Mesenchymal stem cell (in vitro differentiated cells and primary cell): ENCODE data around the gene VGLL3.

Source experiments
- DNase-seq: peaks from one replicate; pipeline ENCODE4 v3.0.0-alpha.2; 2013
- H2AFZ ChIP-seq: one replicate; pipeline ENCODE4 v1.6.1; 2013; ENCODE audit warnings: low read depth, mild to moderate bottlenecking, control low read depth, inconsistent platforms, low read length, moderate library complexity
- H2AK5ac ChIP-seq: 2 replicates; pipeline ENCODE4 v1.6.1; 2013; ENCODE audit warnings: low read length, moderate library complexity, mild to moderate bottlenecking, inconsistent platforms; ENCODE audit not compliant: severe bottlenecking
- H2BK120ac ChIP-seq: one replicate; pipeline ENCODE4 v1.6.1; 2013; ENCODE audit warnings: low read depth, mild to moderate bottlenecking, inconsistent platforms, low read length, moderate library complexity
- H2BK12ac ChIP-seq, 2 experiments: one replicate each; pipeline ENCODE4 v1.6.1; 2013; ENCODE audit warnings: inconsistent platforms in 2 of 2, low read length in 2 of 2, mild to moderate bottlenecking in 2 of 2, moderate library complexity in 2 of 2, control low read depth in 1 of 2
- H2BK15ac ChIP-seq: one replicate; pipeline ENCODE4 v1.6.1; 2013; ENCODE audit warnings: mild to moderate bottlenecking, low read depth, inconsistent platforms; ENCODE audit not compliant: poor library complexity, severe bottlenecking
- H2BK5ac ChIP-seq: 2 replicates; pipeline ENCODE4 v1.6.1; 2013; ENCODE audit warnings: low read depth, mild to moderate bottlenecking, low read length, control low read depth, inconsistent platforms; ENCODE audit not compliant: poor library complexity, severe bottlenecking
- H3K14ac ChIP-seq, 2 experiments: one replicate each; pipeline ENCODE4 v1.6.1; 2013; ENCODE audit warnings: inconsistent platforms in 2 of 2, low read length in 2 of 2, control low read depth in 1 of 2, mild to moderate bottlenecking in 1 of 2, moderate library complexity in 1 of 2
- H3K18ac ChIP-seq, 2 experiments: one replicate each; pipeline ENCODE4 v1.6.1; 2013; ENCODE audit warnings: inconsistent platforms in 2 of 2, low read length in 2 of 2, control low read depth in 1 of 2, low read depth in 1 of 2, mild to moderate bottlenecking in 1 of 2
- H3K23ac ChIP-seq, 2 experiments: one replicate each; pipeline ENCODE4 v1.6.1; 2013; ENCODE audit warnings: inconsistent platforms in 2 of 2, low read length in 2 of 2, mild to moderate bottlenecking in 2 of 2, moderate library complexity in 2 of 2, control low read depth in 1 of 2
- H3K27ac ChIP-seq: 2 replicates; pipeline ENCODE4 v1.5.1; 2013; ENCODE audit warnings: mild to moderate bottlenecking, moderate library complexity, low read length, control low read depth, inconsistent platforms; ENCODE audit not compliant: poor library complexity, severe bottlenecking
- H3K27me3 ChIP-seq, 2 experiments: 2 replicates each; pipeline versions ENCODE4 v1.6.1 to v1.7.0; 2013; ENCODE audit warnings: low read length in 2 of 2, mild to moderate bottlenecking in 2 of 2, moderate library complexity in 2 of 2, control low read depth in 1 of 2, inconsistent platforms in 1 of 2; ENCODE audit not compliant: control insufficient read depth in 1 of 2, insufficient read depth in 1 of 2
- H3K36me3 ChIP-seq, 2 experiments: 2 replicates each; pipeline versions ENCODE4 v1.6.1 to v1.7.0; 2013; ENCODE audit warnings: low read length in 2 of 2, control low read depth in 1 of 2, inconsistent platforms in 1 of 2, low read depth in 1 of 2, mild to moderate bottlenecking in 1 of 2; ENCODE audit not compliant: insufficient read depth in 2 of 2, control insufficient read depth in 1 of 2
- H3K4ac ChIP-seq, 2 experiments: one replicate each; pipeline ENCODE4 v1.6.1; 2013; ENCODE audit warnings: inconsistent platforms in 2 of 2, low read length in 2 of 2, mild to moderate bottlenecking in 2 of 2, moderate library complexity in 2 of 2, control low read depth in 1 of 2, low read depth in 1 of 2
- H3K4me1 ChIP-seq: 2 replicates; pipeline ENCODE4 v1.6.1; 2013; ENCODE audit warnings: low read depth, low read length, control low read depth; ENCODE audit not compliant: control insufficient read depth, insufficient read depth
- H3K4me2 ChIP-seq: 2 replicates; pipeline ENCODE4 v1.6.1; 2013; ENCODE audit warnings: low read length, mild to moderate bottlenecking, inconsistent platforms; ENCODE audit not compliant: poor library complexity, severe bottlenecking
- H3K4me3 ChIP-seq, 2 experiments: 2 replicates each; pipeline versions ENCODE4 v1.5.1 to v1.7.0; 2013; ENCODE audit warnings: low read length in 2 of 2, mild to moderate bottlenecking in 2 of 2, control low read depth in 1 of 2, low read depth in 1 of 2; ENCODE audit not compliant: insufficient read depth in 1 of 2
- H3K79me1 ChIP-seq: replicated peaks from 2 replicates; pipeline ENCODE4 v1.6.1; 2013; ENCODE audit warnings: mild to moderate bottlenecking, control low read depth, low read length, inconsistent platforms; ENCODE audit not compliant: poor library complexity, severe bottlenecking
- H3K9ac ChIP-seq: 2 replicates; pipeline ENCODE4 v1.7.0; 2013; ENCODE audit warnings: mild to moderate bottlenecking, low read length, moderate library complexity
- H3K9me3 ChIP-seq: 2 replicates; pipeline ENCODE4 v1.7.0; 2013; ENCODE audit warnings: mild to moderate bottlenecking, low read length; ENCODE audit not compliant: control insufficient read depth
- H4K8ac ChIP-seq: one replicate; pipeline ENCODE4 v1.6.1; 2013; ENCODE audit warnings: inconsistent platforms, mild to moderate bottlenecking, low read length, moderate library complexity
- H4K91ac ChIP-seq: one replicate; pipeline ENCODE4 v1.6.1; 2013; ENCODE audit warnings: mild to moderate bottlenecking, low read length, inconsistent platforms
- WGBS: methylation state at CpG from one replicate; pipeline ENCODE4 v1.1.7; 2013; ENCODE audit warnings: mixed read lengths; 5-methylcytosine and 5-hydroxymethylcytosine counted together

VGLL3 gene

DNA sequence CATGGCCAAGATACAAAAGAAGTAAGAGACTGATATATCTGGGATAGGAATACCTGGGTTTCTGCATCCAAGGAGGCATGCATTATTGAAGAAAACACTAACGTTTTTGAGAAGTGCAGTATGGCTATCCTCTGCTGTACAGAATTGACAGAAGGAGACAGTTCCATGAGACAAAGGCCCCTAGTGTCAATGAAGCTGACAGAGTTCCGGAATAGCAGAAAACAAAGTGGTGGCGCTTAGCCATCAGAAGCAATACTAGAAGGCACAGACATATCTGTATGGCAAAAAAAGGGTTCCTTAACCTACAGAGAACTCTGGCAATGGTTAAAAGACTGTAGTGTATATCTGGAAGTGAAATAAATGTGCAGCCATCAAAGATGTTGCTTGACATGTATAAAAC lies 77.8 kb downstream of the VGLL3 start:
- no peak for DNase-seq

DNA sequence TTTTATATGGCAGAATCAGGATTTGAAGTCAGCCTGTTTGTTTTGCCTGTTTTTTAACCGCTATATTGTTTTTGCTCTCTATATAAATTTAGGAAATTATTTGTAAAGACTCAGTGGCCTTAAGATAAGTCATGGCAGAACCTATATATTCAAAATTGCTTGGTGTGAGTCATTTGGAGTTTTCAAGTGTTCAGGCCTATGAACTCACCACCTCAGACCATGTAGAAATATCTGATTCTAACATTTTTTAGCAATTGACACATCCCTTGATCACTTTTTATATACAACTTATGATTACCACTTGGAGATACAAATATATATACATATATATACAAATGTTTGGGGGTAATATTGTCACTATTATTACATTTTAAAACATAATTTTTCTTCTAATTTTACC lies 95.7 kb downstream of the VGLL3 start:
- no peak overlapping the region for H4K8ac ChIP-seq
- H2BK5ac ChIP-seq: no peak overlapping the region
- no peak overlapping the region for H2BK120ac ChIP-seq
- no peaks in the 10 kb centered on the region for H3K36me3 ChIP-seq
- H3K18ac ChIP-seq: no peak overlapping the region
- no peak overlapping the region for H3K4ac ChIP-seq
- H4K91ac ChIP-seq: no peak overlapping the region
- H3K9me3 ChIP-seq: no peaks in the 10 kb centered on the region
- no peak for DNase-seq
- H3K27me3 ChIP-seq: no peaks in the 10 kb centered on the region
- H2BK12ac ChIP-seq: no peak overlapping the region
- no peak overlapping the region for H3K4me3 ChIP-seq
- no peaks in the 10 kb centered on the region for H3K79me1 ChIP-seq
- WGBS: no CpG with 5 or more reads among the region's 1 CpG
- no peak overlapping the region for H2AFZ ChIP-seq
- no peak overlapping the region for H3K9ac ChIP-seq
- no peak overlapping the region for H3K23ac ChIP-seq
- no peaks in the 10 kb centered on the region for H3K4me1 ChIP-seq
- no peak overlapping the region for H3K27ac ChIP-seq
- H3K4me2 ChIP-seq: no peak overlapping the region
- H2AK5ac ChIP-seq: no peak overlapping the region
- H2BK15ac ChIP-seq: no peak overlapping the region
- H3K14ac ChIP-seq: no peak overlapping the region

More for the DNA sequence above, 77.8 kb downstream of the VGLL3 start:
- Histone ChIP-seq H3K36me3 (no peaks in the 10 kb centered on the region), H2BK15ac (no peak overlapping the region), H3K9ac (no peak overlapping the region), H3K4me2 (no peak overlapping the region), H3K4ac (no peak overlapping the region), H2BK12ac (no peak overlapping the region), H3K79me1 (no peaks in the 10 kb centered on the region), H4K8ac (no peak overlapping the region), H2BK120ac (no peak overlapping the region), H3K18ac (no peak overlapping the region), H3K23ac (no peak overlapping the region), H3K27me3 (no peaks in the 10 kb centered on the region), H3K27ac (no peak overlapping the region), H4K91ac (no peak overlapping the region), H3K9me3 (no peaks in the 10 kb centered on the region), H3K4me3 (no peak overlapping the region), H3K14ac (no peak overlapping the region), H2AFZ (no peak overlapping the region), H3K4me1 (no peaks in the 10 kb centered on the region), H2AK5ac (no peak overlapping the region), H2BK5ac (no peak overlapping the region)
- 79% methylated on average over 3 of the region's 3 CpGs for WGBS

DNA sequence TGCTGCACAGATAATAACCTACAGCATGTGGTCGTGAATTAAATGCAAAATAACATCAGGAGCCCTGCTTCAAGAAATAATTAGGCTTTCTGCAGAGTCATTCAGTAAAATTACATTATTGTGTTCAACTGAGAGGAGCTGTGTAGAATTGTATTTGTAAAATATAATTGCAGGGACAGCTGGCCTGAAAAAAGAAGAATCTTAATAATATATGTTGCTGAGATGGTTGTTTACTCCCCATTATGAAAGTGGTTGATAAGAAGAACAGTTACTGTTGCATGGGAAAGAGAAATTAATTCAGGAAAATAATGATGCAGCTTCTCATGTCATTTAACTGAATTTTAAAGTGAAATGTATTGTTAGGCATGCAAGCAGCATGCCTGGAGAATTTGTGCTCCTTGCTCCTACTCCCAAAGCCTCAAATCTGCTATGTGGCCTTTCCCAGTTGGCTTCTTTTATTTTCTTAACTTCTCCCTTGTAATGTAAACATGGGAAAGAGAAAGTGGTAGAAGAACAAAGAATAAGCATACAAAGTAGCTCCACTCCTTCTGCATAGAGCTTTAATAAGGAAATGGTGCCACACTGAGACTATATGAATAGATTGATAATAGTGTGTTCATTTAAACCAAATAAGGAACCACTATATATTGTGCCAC lies 100.1 kb downstream of the VGLL3 start:
- Histone ChIP-seq H3K18ac (no peak overlapping the region), H3K4me3 (no peak overlapping the region), H2BK5ac (no peak overlapping the region), H3K27ac (no peak overlapping the region), H3K23ac (no peak overlapping the region), H2BK15ac (no peak overlapping the region), H3K79me1 (no peaks in the 10 kb centered on the region), H2BK12ac (no peak overlapping the region), H2BK120ac (no peak overlapping the region), H2AK5ac (no peak overlapping the region), H3K27me3 (no peaks in the 10 kb centered on the region), H3K36me3 (no peaks in the 10 kb centered on the region), H3K14ac (no peak overlapping the region), H3K4me1 (no peaks in the 10 kb centered on the region), H2AFZ (no peak overlapping the region), H3K4me2 (no peak overlapping the region), H3K9ac (no peak overlapping the region), H3K9me3 (peaks cover 3% of the 10 kb centered on the region), H4K8ac (no peak overlapping the region), H4K91ac (no peak overlapping the region), H3K4ac (no peak overlapping the region)
- peak; percentile 3 for DNase-seq
- WGBS: 50% methylated on average over 1 of the region's 1 CpG
